Stimulated activated effector memory CD8-positive, alpha-beta T cell treated with anti-CD3 and anti-CD28 coated beads, Interleukin-12 subunit alpha, Interleukin-12 subunit beta, amount 100 ng/mL, for 72 hours (primary cell): Measurements from ENCODE around the gene AKT3.
A peak's percentile ranks its signal among the peaks of the same experiment; 100 is the strongest.
"Not testable (repeated sequence)": the region's sequence is repeated elsewhere in the genome, so short reads cannot be mapped to it uniquely, and the experiment has no call there.

Source experiments
- ATAC-seq: fragments of 150-1000 bp; cut with Tn5 transposase; 2 replicates; pipeline ENCODE4 v1.10.0; 2021
- DNase-seq, 2 donors: peaks; one replicate each; pipeline ENCODE4 v3.0.0; 2021 to 2022; ENCODE audit warnings: low spot score in 2 of 2
- H3K27ac Mint-ChIP-seq: one replicate; pipeline ENCODE4 v1.8.0; 2022; ENCODE audit warnings: mild to moderate bottlenecking, mixed read lengths
- H3K36me3 Mint-ChIP-seq: one replicate; pipeline ENCODE4 v1.8.0; 2022; ENCODE audit warnings: mild to moderate bottlenecking, mixed read lengths
- H3K4me1 Mint-ChIP-seq: one replicate; pipeline ENCODE4 v1.8.0; 2022; ENCODE audit warnings: mixed read lengths
- H3K4me3 Mint-ChIP-seq: one replicate; pipeline ENCODE4 v1.8.0; 2022; ENCODE audit warnings: mild to moderate bottlenecking, mixed read lengths
- H3K9me3 Mint-ChIP-seq: one replicate; pipeline ENCODE4 v1.8.0; 2022; ENCODE audit warnings: mixed read lengths

Gene AKT3

GRCh38 chr1:243848858-243849420 is 1.1 kb downstream of the AKT3 start:
- Mint-ChIP-seq H3K9me3 (no peaks in the 10 kb centered on the region), H3K4me3 (peak overlapping the region; percentile 95), H3K4me1 (peaks cover 34% of the 10 kb centered on the region), H3K36me3 (peaks cover 13% of the 10 kb centered on the region), H3K27ac (peak overlapping the region; percentile 97)
- peak; percentile 46 for ATAC-seq
- DNase-seq: peak; percentile 32 to 81

GRCh38 chr1:243848165-243848857 is 1.7 kb downstream of the AKT3 start:
- H3K27ac Mint-ChIP-seq: peak overlapping the region; percentile 97
- peak overlapping the region; percentile 95 for H3K4me3 Mint-ChIP-seq
- H3K4me1 Mint-ChIP-seq: peaks cover 35% of the 10 kb centered on the region

GRCh38 chr1:243846761-243847160 is 3.3 kb downstream of the AKT3 start:
- ATAC-seq (no peak), DNase-seq (no peak)
- Mint-ChIP-seq H3K4me1 (peaks cover 40% of the 10 kb centered on the region), H3K27ac (no peak overlapping the region), H3K9me3 (no peaks in the 10 kb centered on the region), H3K4me3 (no peak overlapping the region), H3K36me3 (peaks cover 13% of the 10 kb centered on the region)

More at GRCh38 chr1:243848165-243848857, 1.7 kb downstream of the AKT3 start:
- DNase-seq (no peak), ATAC-seq (no peak)
- Mint-ChIP-seq H3K36me3 (peaks cover 13% of the 10 kb centered on the region), H3K9me3 (no peaks in the 10 kb centered on the region)

GRCh38 chr1:243845888-243846287 is 4.2 kb downstream of the AKT3 start:
- peaks cover 37% of the 10 kb centered on the region for H3K4me1 Mint-ChIP-seq
- H3K27ac Mint-ChIP-seq: no peak overlapping the region
- DNase-seq: no peak
- H3K4me3 Mint-ChIP-seq: no peak overlapping the region
- no peak for ATAC-seq
- H3K36me3 Mint-ChIP-seq: peaks cover 8% of the 10 kb centered on the region
- H3K9me3 Mint-ChIP-seq: no peaks in the 10 kb centered on the region

GRCh38 chr1:243844186-243844585 is 5.9 kb downstream of the AKT3 start:
- ATAC-seq (no peak), DNase-seq (no peak)
- H3K27ac Mint-ChIP-seq: no peak overlapping the region
- H3K4me3 Mint-ChIP-seq: no peak overlapping the region
- peaks cover 46% of the 10 kb centered on the region for H3K4me1 Mint-ChIP-seq
- H3K9me3 Mint-ChIP-seq: no peaks in the 10 kb centered on the region
- peaks cover 4% of the 10 kb centered on the region for H3K36me3 Mint-ChIP-seq

GRCh38 chr1:243842978-243843511 is 7.0 kb downstream of the AKT3 start:
- peak overlapping the region; percentile 21 for H3K27ac Mint-ChIP-seq
- DNase-seq (no peak), ATAC-seq (peak; percentile 63)
- peaks cover 36% of the 10 kb centered on the region for H3K4me1 Mint-ChIP-seq
- no peaks in the 10 kb centered on the region for H3K36me3 Mint-ChIP-seq
- H3K4me3 Mint-ChIP-seq: peak overlapping the region; percentile 27
- no peaks in the 10 kb centered on the region for H3K9me3 Mint-ChIP-seq

- Mint-ChIP-seq H3K27ac (no peak overlapping the region), H3K4me1 (peaks cover 39% of the 10 kb centered on the region), H3K4me3 (no peak overlapping the region), H3K36me3 (no peaks in the 10 kb centered on the region), H3K9me3 (no peaks in the 10 kb centered on the region)
- DNase-seq: no peak
- ATAC-seq: no peak
Measured at GRCh38 chr1:243842161-243842560, 7.9 kb downstream of the AKT3 start.

- H3K4me1 Mint-ChIP-seq: peaks cover 39% of the 10 kb centered on the region
- DNase-seq: no peak
Measured at GRCh38 chr1:243841507-243841906, 8.5 kb downstream of the AKT3 start.

GRCh38 chr1:243837907-243838535 is 12.0 kb downstream of the AKT3 start:
- Mint-ChIP-seq H3K27ac (peak overlapping the region; percentile 56), H3K4me3 (no peak overlapping the region), H3K9me3 (peaks cover 8% of the 10 kb centered on the region), H3K36me3 (peaks cover 18% of the 10 kb centered on the region), H3K4me1 (peaks cover 33% of the 10 kb centered on the region)
- ATAC-seq (peak; percentile 100), DNase-seq (no peak)

More at GRCh38 chr1:243841507-243841906, 8.5 kb downstream of the AKT3 start:
- ATAC-seq: no peak
- Mint-ChIP-seq H3K9me3 (peaks cover under 1% of the 10 kb centered on the region), H3K4me3 (no peak overlapping the region), H3K36me3 (peaks cover 6% of the 10 kb centered on the region), H3K27ac (no peak overlapping the region)

- peaks cover 18% of the 10 kb centered on the region for H3K36me3 Mint-ChIP-seq
- H3K27ac Mint-ChIP-seq: no peak overlapping the region
- peaks cover 28% of the 10 kb centered on the region for H3K4me1 Mint-ChIP-seq
- ATAC-seq (no peak), DNase-seq (no peak)
- H3K4me3 Mint-ChIP-seq: no peak overlapping the region
- H3K9me3 Mint-ChIP-seq: peaks cover 8% of the 10 kb centered on the region
Measured at GRCh38 chr1:243834130-243834529, 15.9 kb downstream of the AKT3 start.

GRCh38 chr1:243831463-243831862 is 18.6 kb downstream of the AKT3 start:
- no peak for DNase-seq
- peaks cover 28% of the 10 kb centered on the region for H3K4me1 Mint-ChIP-seq
- peak overlapping the region; percentile 12 for H3K27ac Mint-ChIP-seq
- no peak overlapping the region for H3K4me3 Mint-ChIP-seq
- peaks cover 12% of the 10 kb centered on the region for H3K36me3 Mint-ChIP-seq
- peaks cover 7% of the 10 kb centered on the region for H3K9me3 Mint-ChIP-seq
- peak; percentile 36 for ATAC-seq

GRCh38 chr1:243827206-243827605 is 22.8 kb downstream of the AKT3 start:
- no peaks in the 10 kb centered on the region for H3K36me3 Mint-ChIP-seq
- H3K4me3 Mint-ChIP-seq: peak overlapping the region; percentile 9
- H3K9me3 Mint-ChIP-seq: peaks cover 1% of the 10 kb centered on the region
- H3K27ac Mint-ChIP-seq: no peak overlapping the region
- no peak for DNase-seq
- peaks cover 48% of the 10 kb centered on the region for H3K4me1 Mint-ChIP-seq
- no peak for ATAC-seq

GRCh38 chr1:243824907-243825306 is 25.1 kb downstream of the AKT3 start:
- not testable (repeated sequence) for DNase-seq, H3K4me3 Mint-ChIP-seq, H3K27ac Mint-ChIP-seq, ATAC-seq, H3K36me3 Mint-ChIP-seq
- Mint-ChIP-seq H3K9me3 (peaks cover 16% of the 10 kb centered on the region), H3K4me1 (peaks cover 47% of the 10 kb centered on the region)

- peaks cover 40% of the 10 kb centered on the region for H3K4me1 Mint-ChIP-seq
- peaks cover 9% of the 10 kb centered on the region for H3K36me3 Mint-ChIP-seq
- no peak overlapping the region for H3K4me3 Mint-ChIP-seq
- DNase-seq (no peak), ATAC-seq (no peak)
- H3K27ac Mint-ChIP-seq: no peak overlapping the region
- H3K9me3 Mint-ChIP-seq: peaks cover 16% of the 10 kb centered on the region
Measured at GRCh38 chr1:243821177-243821680, 28.8 kb downstream of the AKT3 start.

- H3K27ac Mint-ChIP-seq: no peak overlapping the region
- peaks cover 21% of the 10 kb centered on the region for H3K9me3 Mint-ChIP-seq
- DNase-seq: no peak
- no peak overlapping the region for H3K4me3 Mint-ChIP-seq
- ATAC-seq: no peak
- H3K36me3 Mint-ChIP-seq: peaks cover 9% of the 10 kb centered on the region
- peaks cover 37% of the 10 kb centered on the region for H3K4me1 Mint-ChIP-seq
Measured at GRCh38 chr1:243819438-243819839, 30.6 kb downstream of the AKT3 start.
